Measurements from ENCODE around the gene FAM151B. TPM values are rescaled to one million over a fixed set of nuclear protein-coding genes. Genes with fewer than 3 reads are reported as not detected.

The FAM151B gene, protein sequence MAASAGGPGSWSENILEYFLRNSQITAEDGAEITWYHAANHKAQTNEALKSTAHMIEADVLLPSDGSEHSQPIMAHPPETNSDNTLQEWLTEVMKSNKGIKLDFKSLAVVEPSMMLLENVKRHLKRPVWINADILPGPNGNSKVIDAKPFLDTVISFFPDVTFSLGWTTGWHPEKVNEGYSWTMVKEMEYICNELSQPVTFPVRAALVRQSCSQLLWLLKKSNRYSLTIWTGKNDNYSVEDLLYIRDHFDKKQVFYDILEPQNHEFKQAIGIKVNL
- total RNA-seq (2013; cell fraction: nucleolus; rRNA removed): not detected in 2 replicates
- total RNA-seq (2014; rRNA removed): 0.44 and 0.79 TPM in 2 replicates
- 0.23 and 0.27 TPM in 2 replicates for total RNA-seq (2014; rRNA removed; fragmentation: Illumina TruSeq; extraction: Trizol)
- 0.11 and 0.23 TPM in 2 replicates for total RNA-seq (2021)
- polyA plus RNA-seq (2011; ENCODE audit: low read depth): not detected
- polyA plus RNA-seq (2011; rRNA removed): 0.20 and 0.22 TPM in 2 replicates
- polyA plus RNA-seq (2011; cell fraction: cytosol; rRNA removed): 0.06 and 0.10 TPM in 2 replicates
- polyA plus RNA-seq (2011; cell fraction: nucleus; rRNA removed): 0.13 and 0.15 TPM in 2 replicates
- polyA plus RNA-seq (2012): not detected in 2 replicates
- polyA plus RNA-seq (2014; fragmentation: Illumina TruSeq; extraction: Trizol): 0.22 and 0.95 TPM in 2 replicates
- under 1 TPM; 0.14 to 0.16 TPM for polyA plus RNA-seq (2014; fragmentation: Nextera tagmentation; extraction: Ambion mirVana)
- polyA plus RNA-seq (2014; rRNA removed): 0.05 and 0.09 TPM in 2 replicates
- under 1 TPM; 0.23 to 0.64 TPM for polyA plus RNA-seq (2016; fragmentation: Nextera tagmentation; extraction: Ambion mirVana)
- polyA minus RNA-seq (2011; rRNA and poly(A)+ RNA removed): not detected in 2 replicates
- not detected in 2 replicates for polyA minus RNA-seq (2011; cell fraction: cytosol; rRNA and poly(A)+ RNA removed)
- polyA minus RNA-seq (2011; cell fraction: nucleus; rRNA and poly(A)+ RNA removed): not detected in 2 replicates
- Bru-seq, nascent RNA: percentile 20 among the genes with signal in this experiment
- percentile 44 among the genes with signal in this experiment for BruChase-seq, experiment 1, labeled RNA remaining after a 6-hour chase
- percentile 45 among the genes with signal in this experiment for BruChase-seq, experiment 2, labeled RNA remaining after a 2-hour chase
- long read RNA-seq, experiment 1, partial matches to known transcripts: 0 of 2 reads
- long read RNA-seq, experiment 1, other reads (novel, unspliced or antisense): 1 of 2 reads
- long read RNA-seq, experiment 2, partial matches to known transcripts: 0 of 1 reads
- long read RNA-seq, experiment 2, other reads (novel, unspliced or antisense): 1 of 1 reads

DNA sequence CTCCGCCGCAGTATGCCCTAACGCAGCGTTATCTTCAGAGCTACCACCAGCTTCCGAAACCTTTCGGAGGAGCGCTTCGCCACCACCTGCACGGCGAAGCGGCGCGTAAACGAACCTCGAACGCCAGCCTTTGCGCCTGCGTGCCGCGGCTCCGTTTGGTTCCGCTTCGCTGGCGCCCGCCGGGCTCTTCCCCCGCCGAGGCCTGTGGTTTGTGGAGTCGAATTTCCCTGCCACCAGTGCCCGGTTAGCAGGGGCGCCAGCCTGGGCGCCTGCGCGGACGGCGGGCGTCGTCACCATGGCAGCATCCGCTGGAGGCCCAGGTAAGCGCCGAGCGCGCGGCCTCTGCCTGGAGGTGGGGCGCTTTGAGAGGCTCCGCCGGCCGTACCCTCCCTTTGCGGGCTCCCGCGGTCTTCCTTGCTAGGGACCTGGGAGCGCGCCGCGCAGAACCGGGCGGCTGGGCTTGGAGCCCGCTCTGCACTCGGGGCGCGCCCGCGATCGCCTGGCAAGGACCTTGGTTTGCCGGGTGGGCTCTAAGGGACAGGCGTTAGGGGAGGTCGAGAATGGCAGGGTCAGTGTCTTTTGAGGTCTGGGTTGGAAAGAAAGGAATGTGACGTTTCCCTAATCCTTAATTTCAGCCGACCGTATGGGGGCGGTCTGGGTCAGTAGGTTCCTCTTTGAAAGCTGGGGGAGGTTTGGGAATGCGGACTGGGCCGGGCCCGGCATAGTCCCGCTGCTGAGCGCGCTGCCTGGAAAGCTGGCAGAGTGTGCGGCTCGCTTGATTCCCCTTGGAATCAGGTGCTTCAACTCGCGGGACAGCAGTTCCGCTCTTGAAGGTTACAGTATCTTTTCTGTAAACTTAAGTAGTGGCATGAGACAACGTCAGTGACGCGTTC, at the start of gene FAM151B:
TSS of gene FAM151B (plus strand) at position 272 of the 893 bp plus-strand sequence. CDS start at position 296, 24 bp downstream.
- no peaks in the 10 kb centered on the region for H3K36me3 ChIP-seq (ENCODE audit: control insufficient read depth in 2 of 2, insufficient read depth in 2 of 2, low read length in 1 of 2)
- POLR2A ChIA-PET: no interaction called here
- no peaks in the 10 kb centered on the region for H3K79me2 ChIP-seq (ENCODE audit: control insufficient read depth, insufficient read depth, low read length)
- peak within 1 kb of the TSS; percentile 52 for H3K9ac ChIP-seq (ENCODE audit: control insufficient read depth, insufficient read depth, low read length)
- CTCF ChIA-PET: no interaction called here
- in situ Hi-C loops (cut with MboI): no loop called here
- H3K9me3 ChIP-seq (replicated peaks; ENCODE audit: control insufficient read depth, insufficient read depth, low read length): no peaks in the 10 kb centered on the region; the same call in 2 of the 3 replicates
- FAIRE-seq (peak; percentile 59), DNase-seq (ENCODE audit: low read depth, low spot score) (peak; percentile 60), ATAC-seq (peak; percentile 97)
- peak within 1 kb of the TSS; percentile 95 for H3K4me2 ChIP-seq (ENCODE audit: control insufficient read depth, insufficient read depth)
- H3K27me3 ChIP-seq (replicated peaks in 1 of 2; ENCODE audit: control insufficient read depth in 2 of 2, insufficient read depth in 2 of 2, low read length in 1 of 2): no peaks in the 10 kb centered on the region
- peak within 1 kb of the TSS; percentile 76 for H2AFZ ChIP-seq (ENCODE audit: control insufficient read depth, low read depth, low read length)
- 4% methylated on average over 85 of the region's 85 CpGs for WGBS (ENCODE audit: insufficient coverage, insufficient replicate concordance, low lambda C conversion rate, missing lambda C conversion rate)
- BruUV-seq (replicated peaks): no TSS peak
- no peak within 1 kb of the TSS for H3K27ac ChIP-seq (ENCODE audit: control insufficient read depth, insufficient read depth)
- no peaks in the 10 kb centered on the region for H4K20me1 ChIP-seq (ENCODE audit: control insufficient read depth, insufficient read depth)
- SMC1A ChIA-PET (ENCODE audit: uncharacterized antibody, unreplicated experiment): interaction anchor here (1.4 kb wide), 1 partner anchor 182 kb away, joined by 3 read pairs; no protein-coding TSS in a partner anchor
- RAD21 ChIA-PET (ENCODE audit: unreplicated experiment): no interaction called here
- peaks cover 4% of the 10 kb centered on the region; the same call in 1 of the 2 replicates for H3K4me1 ChIP-seq (ENCODE audit: control insufficient read depth, insufficient read depth, low read length)
- H3K4me3 ChIP-seq: peak within 1 kb of the TSS; percentile 71
- intact Hi-C loops (cut with micrococcal nuclease; ENCODE audit: unreplicated experiment): loop anchor here (10.0 kb wide), 1 partner anchor 393 kb away; no protein-coding TSS in a partner anchor
- peak; percentile 18; the same call in 1 of the 2 replicates for TF ChIP-seq MAX (IDR thresholded peaks at IDR 0.05; ENCODE audit: low read depth, low read length)
- TF ChIP-seq RUNX3 (IDR thresholded peaks at IDR 0.05; ENCODE audit: low read length): peak; percentile 61
- TF ChIP-seq E4F1 (IDR thresholded peaks at IDR 0.05; ENCODE audit: borderline replicate concordance, partially characterized antibody): no peak
- peak; percentile 71 for TF ChIP-seq IKZF1 (conservative IDR thresholded peaks at IDR 0.05)
- no peak for TF ChIP-seq CBX5 (IDR thresholded peaks at IDR 0.05; ENCODE audit: low read depth)
- TF ChIP-seq SMC3 (IDR thresholded peaks at IDR 0.05; ENCODE audit: borderline replicate concordance, low read length): no peak
- no peak for TF ChIP-seq SUZ12 (IDR thresholded peaks at IDR 0.05; ENCODE audit: unreplicated experiment)
- peak; percentile 44; the same call in 1 of the 2 replicates for TF ChIP-seq RB1 (IDR thresholded peaks at IDR 0.05; ENCODE audit: borderline replicate concordance)
- TF ChIP-seq RELA (IDR thresholded peaks at IDR 0.05; ENCODE audit: borderline replicate concordance, partially characterized antibody): no peak
- TF ChIP-seq PAX5 (IDR thresholded peaks at IDR 0.05; ENCODE audit: borderline replicate concordance, low read depth, low read length): peak; percentile 99

All from GM12878 (cell line).